Kasumi-1 (cell line): ENCODE results near the gene TEX10.

Experiments used
- DNase-seq, 2 experiments: peaks; one replicate each; lab custom pipeline; 2025; lab: John Stamatoyannopoulos, UW

TEX10 gene

GRCh38 chr9:100285080-100285479 is 67.7 kb downstream of the TEX10 start:
- DNase-seq: no peak

- no peak for DNase-seq
Measured at GRCh38 chr9:100284247-100284646, 68.5 kb downstream of the TEX10 start.

- DNase-seq: no peak
Measured at GRCh38 chr9:100282388-100282719, 70.4 kb downstream of the TEX10 start.

- DNase-seq: no peak
Measured at GRCh38 chr9:100281676-100282387, 70.9 kb downstream of the TEX10 start.

- DNase-seq: no peak
Measured at GRCh38 chr9:100281066-100281465, 71.7 kb downstream of the TEX10 start.

GRCh38 chr9:100277166-100277979 is 75.4 kb downstream of the TEX10 start:
- no peak for DNase-seq

- DNase-seq: no peak
Measured at GRCh38 chr9:100269656-100270055, 83.1 kb downstream of the TEX10 start.

GRCh38 chr9:100268271-100268670 is 84.5 kb downstream of the TEX10 start:
- DNase-seq: no peak

- DNase-seq: no peak
Measured at GRCh38 chr9:100267211-100267610, 85.5 kb downstream of the TEX10 start.
